ENCODE data around the gene RHOD.

GRCh38 chr11:67022961-67023956, 33.4 kb upstream of the RHOD start, which contains the start of gene SYT12:
- TF ChIP-seq CTCF (IDR thresholded peaks at IDR 0.05): no peak
- TF ChIP-seq POLR2A (IDR thresholded peaks at IDR 0.05): peak in 1 of 2 donors; percentile 17
